HG02943 (cell line): ENCODE results near the gene CD34.
A peak's percentile ranks its signal among the peaks of the same experiment; 100 is the strongest.
"Not testable (repeated sequence)": the region's sequence is repeated elsewhere in the genome, so short reads cannot be mapped to it uniquely, and the experiment has no call there.

Experiments
- ATAC-seq: cut with Tn5 transposase; IDR thresholded peaks from one replicate; pipeline ENCODE4 v1.9.1; 2021; ENCODE audit warnings: mild to moderate bottlenecking, low read depth, moderate library complexity; ENCODE audit not compliant: unreplicated experiment

The CD34 gene

GRCh38 chr1:207910591-207911354 lies at the start of gene CD34:
CD34 (minus strand) TSS chr1:207911125; CDS start chr1:207911080, 45 bp downstream.
- ATAC-seq: no peak

GRCh38 chr1:207960346-207960745 lies 49.4 kb upstream of the CD34 start:
- ATAC-seq: no peak

- no peak for ATAC-seq
Observed at GRCh38 chr1:207959910-207960309, 49.0 kb upstream of the CD34 start.

GRCh38 chr1:207959141-207959825 lies 48.4 kb upstream of the CD34 start:
- ATAC-seq: no peak

- ATAC-seq: no peak
Observed at GRCh38 chr1:207958376-207959139, 47.6 kb upstream of the CD34 start.

- no peak for ATAC-seq
Observed at GRCh38 chr1:207956986-207957385, 46.1 kb upstream of the CD34 start.

- no peak for ATAC-seq
Observed at GRCh38 chr1:207954104-207954503, 43.2 kb upstream of the CD34 start.

- ATAC-seq: no peak
Observed at GRCh38 chr1:207952617-207953542, 42.0 kb upstream of the CD34 start.

GRCh38 chr1:207951652-207952051 lies 40.7 kb upstream of the CD34 start:
- no peak for ATAC-seq

GRCh38 chr1:207950750-207951149 lies 39.8 kb upstream of the CD34 start:
- ATAC-seq: no peak

GRCh38 chr1:207949571-207950195 lies 38.8 kb upstream of the CD34 start:
- ATAC-seq: no peak

GRCh38 chr1:207948536-207949250 lies 37.8 kb upstream of the CD34 start:
- no peak for ATAC-seq

GRCh38 chr1:207946756-207947155 lies 35.8 kb upstream of the CD34 start:
- ATAC-seq: no peak

GRCh38 chr1:207944571-207944970 lies 33.6 kb upstream of the CD34 start:
- no peak for ATAC-seq

GRCh38 chr1:207942337-207942741 lies 31.4 kb upstream of the CD34 start:
- not testable (repeated sequence) for ATAC-seq

- no peak for ATAC-seq
Observed at GRCh38 chr1:207941665-207942064, 30.7 kb upstream of the CD34 start.

GRCh38 chr1:207938016-207938415 lies 27.1 kb upstream of the CD34 start:
- ATAC-seq: no peak

GRCh38 chr1:207937204-207937603 lies 26.3 kb upstream of the CD34 start:
- no peak for ATAC-seq

GRCh38 chr1:207935166-207935583 lies 24.2 kb upstream of the CD34 start:
- peak; percentile 99 for ATAC-seq
